ENCODE measurements around the gene TAS1R1.

Gene TAS1R1

GRCh38 chr1:6554907-6555778 is at the start of gene TAS1R1:
Gene TAS1R1, plus strand, starts transcription at chr1:6555307. Its CDS starts 67 bp downstream, at chr1:6555374.
- no peak for DNase-seq (ENCODE audit: low read depth, low spot score)

DNA sequence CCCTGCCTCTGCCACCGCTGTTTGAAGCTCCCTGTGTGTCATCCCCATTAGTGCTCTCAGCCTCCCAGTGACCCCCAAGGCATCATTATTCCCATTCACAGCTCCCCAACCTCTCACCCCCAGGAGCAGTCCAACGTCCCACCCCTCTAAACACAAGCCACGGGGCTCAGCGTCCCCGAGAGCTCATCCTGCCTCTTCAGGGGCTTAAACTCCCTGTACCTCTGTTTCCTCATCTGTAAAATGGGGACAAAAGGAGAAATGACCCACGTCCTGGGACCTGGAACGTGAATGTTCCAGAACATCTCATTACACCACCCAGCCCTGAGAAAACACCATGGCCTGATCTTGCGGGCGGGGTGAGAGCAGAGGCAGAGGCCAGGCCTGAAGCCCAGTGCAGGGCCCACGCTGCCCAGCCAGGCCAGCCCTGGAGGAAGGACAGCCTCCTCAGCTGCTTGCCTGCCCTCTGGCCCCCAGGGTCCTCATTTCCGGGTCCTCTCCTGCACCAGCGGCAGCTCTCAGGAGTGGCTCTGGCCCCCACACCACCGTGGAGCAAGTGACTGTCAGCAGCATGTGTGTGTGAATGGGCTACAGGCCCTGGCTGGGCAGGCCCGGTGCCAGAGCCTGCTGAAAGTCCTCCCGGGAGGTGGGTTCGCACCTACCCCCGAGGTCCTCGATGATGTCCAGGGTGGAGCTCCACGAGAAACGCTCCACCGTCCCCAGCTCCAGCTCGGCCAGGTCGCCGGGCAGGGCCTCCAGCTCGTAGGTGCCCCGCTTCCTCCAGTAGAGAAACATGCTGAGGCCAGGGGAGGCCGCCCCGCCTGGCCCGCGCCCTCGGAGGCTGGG is 49.5 kb upstream of the TAS1R1 start:
- DNase-seq (ENCODE audit: low read depth, low spot score): no peak

DNA sequence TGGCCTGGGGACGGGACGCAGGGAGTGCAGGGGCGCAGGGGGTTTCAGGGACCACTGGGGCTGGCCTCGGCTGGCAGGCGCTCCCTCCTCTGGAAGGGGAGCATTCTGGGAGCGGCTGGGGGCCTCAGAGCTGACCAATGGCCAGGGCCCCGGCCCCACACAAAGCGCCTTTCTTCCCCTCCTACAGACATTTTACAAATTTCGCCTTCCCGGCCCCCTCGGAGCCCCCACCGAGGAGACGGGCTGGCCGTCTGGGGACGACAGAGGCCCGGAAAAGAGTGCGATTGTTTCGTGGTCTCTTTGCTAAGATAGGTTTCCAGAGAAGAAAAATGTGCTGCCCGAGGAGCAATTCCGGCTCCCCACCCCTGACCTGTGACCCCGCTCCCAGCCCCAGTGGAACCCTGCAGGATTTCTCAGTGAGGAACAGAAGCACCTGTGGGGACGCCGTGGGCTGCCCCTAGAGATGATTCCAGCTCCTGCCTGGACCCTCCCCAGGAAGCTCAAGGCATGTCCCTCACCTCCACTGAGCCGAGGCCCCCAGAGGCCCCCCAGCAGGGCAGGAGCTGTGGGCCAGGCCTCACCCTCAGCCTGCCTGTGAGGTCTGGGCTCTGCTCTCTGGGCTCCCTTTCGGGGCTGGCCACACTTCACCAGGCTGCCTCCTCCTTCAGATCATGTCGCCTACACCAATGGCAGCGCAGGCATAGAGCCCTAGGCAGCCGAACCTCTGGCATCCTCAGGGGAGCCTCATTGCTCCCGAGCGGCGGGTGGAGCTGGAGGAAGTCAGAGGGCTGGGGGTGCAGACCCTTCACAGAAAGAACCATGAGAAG is 48.7 kb upstream of the TAS1R1 start:
- no peak for DNase-seq (ENCODE audit: low read depth, low spot score)

- no peak for DNase-seq (ENCODE audit: low read depth, low spot score)
These were observed 48.1 kb upstream of the TAS1R1 start for GRCh38 chr1:6507037-6507428.

- DNase-seq (ENCODE audit: low read depth, low spot score): no peak
These were observed 47.6 kb upstream of the TAS1R1 start for GRCh38 chr1:6507461-6507911.

- DNase-seq (ENCODE audit: low read depth, low spot score): no peak
These were observed 46.8 kb upstream of the TAS1R1 start for GRCh38 chr1:6508154-6508815.

DNA sequence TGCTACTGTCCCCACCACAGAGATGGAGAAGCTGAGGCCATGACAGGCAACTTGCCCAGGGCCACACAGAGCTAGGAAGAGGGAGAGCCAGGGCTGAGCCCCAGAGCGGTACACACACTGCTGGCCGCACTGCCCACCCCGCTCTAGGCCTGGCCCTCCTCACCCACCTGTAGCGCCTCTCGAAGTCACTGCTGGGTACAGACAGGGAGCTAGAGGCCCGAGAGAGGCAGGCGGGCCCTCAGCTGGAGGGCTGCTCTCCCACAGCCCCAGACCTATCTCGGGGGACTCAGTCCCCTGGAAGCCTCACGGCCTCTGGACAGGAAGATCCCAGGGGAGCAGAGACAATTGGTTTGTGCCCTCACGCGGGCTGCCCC is 46.3 kb upstream of the TAS1R1 start:
- DNase-seq (ENCODE audit: low read depth, low spot score): no peak

- DNase-seq (ENCODE audit: low read depth, low spot score): no peak
These were observed 45.7 kb upstream of the TAS1R1 start for GRCh38 chr1:6509220-6509918.

DNA sequence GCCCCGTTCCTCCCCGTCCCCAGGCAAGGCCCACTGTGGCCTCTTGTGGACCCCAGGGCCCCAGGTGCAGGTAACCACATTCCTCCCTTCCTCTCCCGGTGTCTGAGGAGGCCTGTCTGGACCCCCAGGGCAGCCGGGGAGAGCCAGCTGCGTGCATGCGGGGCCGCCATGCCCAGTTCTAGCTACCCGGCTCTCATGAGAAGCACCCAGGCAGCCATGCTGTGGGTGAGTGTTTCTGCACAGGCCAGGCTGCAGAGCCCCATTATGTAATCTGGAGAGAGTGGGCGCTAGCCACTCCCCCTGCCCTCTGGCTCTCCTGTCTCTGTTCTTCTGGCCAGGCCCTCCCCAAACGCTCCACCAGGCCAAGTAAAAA is 45.2 kb upstream of the TAS1R1 start:
- DNase-seq (ENCODE audit: low read depth, low spot score): no peak

DNA sequence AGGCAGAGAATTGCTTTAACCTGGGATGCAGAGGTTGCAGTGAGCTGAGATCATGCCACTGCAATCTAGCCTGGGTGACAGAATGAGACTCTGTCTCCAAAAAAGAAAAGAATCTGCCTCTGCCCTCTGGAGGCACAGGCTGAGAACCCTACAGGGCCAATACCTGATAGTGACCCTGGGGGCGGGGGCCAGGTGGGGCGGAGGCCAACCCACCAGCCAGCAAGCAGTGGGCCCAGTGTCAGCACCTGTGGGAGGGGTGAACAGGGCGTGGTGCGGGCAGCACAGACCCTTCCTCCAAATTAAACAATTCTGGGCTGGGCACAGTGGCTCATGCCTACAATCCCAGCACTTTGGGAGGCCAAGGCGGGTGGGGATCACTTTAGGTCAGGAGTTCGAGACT is 44.6 kb upstream of the TAS1R1 start:
- DNase-seq (ENCODE audit: low read depth, low spot score): no peak

DNA sequence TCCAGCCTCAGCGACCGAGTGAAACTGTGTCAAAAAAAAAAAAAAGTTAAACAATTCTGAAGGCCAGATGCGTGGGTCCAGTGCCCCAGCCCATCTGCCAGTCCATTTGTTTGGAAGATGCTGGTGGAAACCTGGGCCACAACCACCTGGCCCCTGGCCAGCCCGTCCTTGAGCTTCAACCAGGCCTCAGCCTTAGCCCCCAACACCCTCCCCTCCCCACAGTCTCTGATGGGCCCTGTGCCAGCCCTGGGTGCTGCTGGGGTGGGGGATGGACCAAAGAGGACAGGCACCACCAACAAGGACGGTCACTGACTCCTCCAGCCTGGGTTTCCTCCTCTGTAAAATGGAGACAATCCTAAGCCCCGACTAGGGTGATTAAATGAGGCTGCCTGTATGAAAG is 44.1 kb upstream of the TAS1R1 start:
- DNase-seq (ENCODE audit: low read depth, low spot score): no peak

GRCh38 chr1:6511561-6512244 is 43.4 kb upstream of the TAS1R1 start:
- DNase-seq (ENCODE audit: low read depth, low spot score): no peak

GRCh38 chr1:6512245-6512907 is 42.7 kb upstream of the TAS1R1 start:
- DNase-seq (ENCODE audit: low read depth, low spot score): no peak

- no peak for DNase-seq (ENCODE audit: low read depth, low spot score)
These were observed 42.2 kb upstream of the TAS1R1 start for GRCh38 chr1:6512908-6513280.

DNA sequence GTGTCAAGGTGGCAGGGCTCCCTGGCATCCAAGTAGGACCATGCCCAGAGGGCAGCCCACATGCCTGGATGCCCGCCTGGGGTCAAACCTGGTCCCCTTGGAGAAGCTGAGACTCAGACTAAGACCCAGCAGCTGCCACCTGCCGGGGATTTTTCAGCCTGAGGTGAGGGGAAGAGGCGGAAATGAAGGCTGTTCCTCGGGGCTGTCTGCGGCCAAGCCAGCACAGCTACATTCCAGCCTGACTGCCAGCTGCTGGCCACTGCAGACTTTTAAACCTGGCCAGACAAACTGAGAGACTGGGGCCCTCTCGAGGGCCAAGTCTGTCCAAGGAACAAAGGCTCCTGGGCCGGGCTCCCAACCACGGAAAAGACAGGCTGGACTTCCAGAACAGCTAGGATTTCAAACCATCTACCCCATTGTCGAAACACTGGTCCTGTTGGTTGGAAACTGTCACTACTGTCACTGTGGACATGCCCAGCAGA is 41.7 kb upstream of the TAS1R1 start:
- no peak for DNase-seq (ENCODE audit: low read depth, low spot score)

DNA sequence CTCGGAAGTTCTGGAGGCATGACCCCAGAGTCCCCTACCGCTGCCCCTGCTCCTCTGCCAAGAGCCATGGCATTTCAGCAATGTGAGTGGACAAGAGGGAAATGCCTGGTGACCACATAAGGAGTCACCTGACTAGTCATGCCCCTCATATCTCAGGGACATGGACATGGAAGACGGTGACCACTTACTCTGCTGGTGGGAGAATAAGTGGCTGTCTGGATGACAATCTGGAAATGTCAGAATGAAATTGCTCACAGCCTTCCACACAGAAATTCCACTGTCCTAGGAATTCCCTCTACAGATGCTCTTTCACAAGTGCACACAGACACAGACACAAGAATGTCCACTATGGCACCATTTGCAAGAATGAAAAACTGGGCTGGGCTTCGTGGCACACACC is 39.3 kb upstream of the TAS1R1 start:
- no peak for DNase-seq (ENCODE audit: low read depth, low spot score)

DNA sequence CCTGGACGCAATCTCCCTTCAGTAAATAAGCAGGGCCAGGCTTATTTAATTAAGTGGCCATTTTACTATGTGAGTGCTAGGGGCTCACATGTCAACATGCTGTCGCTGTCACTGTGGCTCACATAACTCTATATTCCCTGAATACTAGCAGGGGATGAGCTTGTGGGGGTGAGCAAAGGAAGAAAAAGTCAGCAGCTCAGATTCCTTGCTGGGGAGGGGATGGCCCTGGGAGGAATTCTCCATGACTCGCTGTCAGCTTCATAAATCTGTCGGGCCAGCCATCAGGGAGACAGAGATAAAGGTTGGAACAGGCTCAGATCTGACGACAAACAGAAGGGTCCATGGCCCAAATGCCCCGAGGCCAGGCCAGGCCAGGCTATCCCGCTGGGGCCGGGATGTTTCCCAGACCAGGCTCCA is 37.7 kb upstream of the TAS1R1 start:
- no peak for DNase-seq (ENCODE audit: low read depth, low spot score)

- no peak for DNase-seq (ENCODE audit: low read depth, low spot score)
These were observed 35.6 kb upstream of the TAS1R1 start for GRCh38 chr1:6519491-6519934.

DNA sequence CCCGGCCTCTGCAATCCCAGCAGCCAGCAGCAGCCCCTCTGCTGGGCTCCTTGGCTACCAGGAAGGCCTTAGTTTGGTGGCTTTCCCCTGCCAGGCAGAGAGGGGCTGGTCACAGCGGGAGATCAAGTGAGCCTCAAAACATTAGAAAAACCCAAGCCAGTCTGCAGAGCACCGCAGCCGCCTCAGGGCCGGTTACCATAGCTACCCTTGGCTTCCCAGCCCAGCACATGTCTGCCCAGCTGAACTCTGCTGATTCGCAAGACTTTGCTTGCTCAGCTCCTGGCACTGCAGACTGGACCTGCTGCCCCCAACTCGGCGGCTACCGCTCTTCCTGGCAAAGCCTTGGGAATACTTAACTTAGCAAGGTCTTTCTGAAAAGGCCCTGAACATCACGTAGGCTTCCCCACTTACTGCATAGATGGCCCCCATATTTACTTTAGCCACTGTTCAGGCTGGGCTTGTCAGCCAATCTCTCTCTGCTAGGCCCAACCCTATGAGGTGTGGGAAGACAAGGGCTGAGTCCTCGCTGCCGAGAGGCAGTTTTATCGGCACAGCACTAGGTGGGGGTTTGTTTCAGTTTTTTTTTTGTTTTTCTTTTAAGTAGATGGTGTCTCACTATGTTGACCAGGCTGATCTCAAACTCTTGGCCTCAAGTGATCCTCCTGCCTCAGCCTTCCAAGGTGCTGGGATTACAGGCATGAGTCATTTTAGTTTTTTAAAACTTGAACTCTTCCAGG is 35.0 kb upstream of the TAS1R1 start:
- DNase-seq (ENCODE audit: low read depth, low spot score): no peak
